ENCODE results near the gene CACNA2D2. TPM values are rescaled to one million over a fixed set of nuclear protein-coding genes. Genes with fewer than 3 reads are reported as not detected.

Gene CACNA2D2
- total and polyA plus RNA-seq, 2 of the 13 experiments (the other 11 are each of a cell fraction or from before 2014, with no cell fraction given) = not detected

DNA sequence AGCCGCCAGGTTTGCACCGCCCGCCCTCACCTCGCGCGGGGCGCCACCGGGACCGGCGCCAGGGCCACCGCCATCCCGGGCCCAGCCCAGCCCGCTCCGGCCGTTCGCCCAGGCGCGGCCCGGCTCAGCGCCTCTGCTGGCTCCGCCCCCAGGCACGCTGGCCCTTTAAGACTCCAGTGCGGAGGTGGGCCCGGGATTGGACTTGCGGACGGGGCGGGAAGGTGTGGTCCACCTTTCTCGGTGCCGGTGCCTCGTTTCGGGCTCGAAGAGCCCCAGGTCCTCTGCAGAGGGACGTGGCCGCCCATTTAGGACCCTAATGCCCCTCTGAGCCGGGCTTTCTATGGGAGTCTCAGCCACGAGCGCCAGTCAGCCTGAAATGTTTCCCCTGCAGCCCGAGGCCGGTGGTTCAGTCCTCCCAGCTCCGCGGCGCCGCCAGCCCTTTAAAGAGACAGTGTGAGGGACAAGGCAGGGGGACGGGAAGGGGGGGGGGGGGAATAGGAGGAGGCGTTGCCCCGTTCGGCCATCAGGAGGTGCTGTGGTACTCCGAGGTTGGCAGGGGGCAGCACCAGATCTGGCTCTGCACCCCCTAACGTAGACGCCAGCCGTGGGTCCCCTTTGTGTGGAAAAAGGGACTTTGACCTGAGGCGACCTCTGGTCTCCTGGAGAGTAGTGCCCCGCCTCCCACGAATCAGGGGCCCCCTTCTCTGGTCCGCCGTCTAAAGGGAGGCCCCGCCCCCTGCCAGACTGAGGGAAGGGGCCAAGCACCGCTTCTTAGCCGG lies 181.9 kb downstream of the CACNA2D2 start:
- Histone ChIP-seq H3K4me1 (ENCODE audit: insufficient read depth, low read length) (peaks cover 79% of the 10 kb centered on the region), H2AFZ (ENCODE audit: low read length) (no peak overlapping the region), H3K27ac (ENCODE audit: extremely low read length, insufficient read depth, low read length) (peak overlapping the region; percentile 100), H3K9ac (ENCODE audit: insufficient read depth, low read depth, low read length) (peak overlapping the region; percentile 99), H3K27me3 (ENCODE audit: control insufficient read depth in 1 of 2, insufficient read depth in 2 of 2, low read length in 2 of 2) (no peaks in the 10 kb centered on the region; a peak in 1 of 5 replicates), H3K4me2 (ENCODE audit: low read depth, low read length) (peak overlapping the region; percentile 94), H3K79me2 (ENCODE audit: insufficient read depth, low read length) (peaks cover 25% of the 10 kb centered on the region), H3K36me3 (replicated peaks in 1 of 2; ENCODE audit: control insufficient read depth in 1 of 2, insufficient read depth in 2 of 2, low read length in 2 of 2) (peaks cover 15 to 41% of the 10 kb centered on the region in 2 experiments), H4K20me1 (ENCODE audit: insufficient read depth, low read length) (no peaks in the 10 kb centered on the region), H3K9me3 (ENCODE audit: low read length) (no peaks in the 10 kb centered on the region), H3K4me3 (replicated peaks in 1 of 3; ENCODE audit: insufficient read depth in 1 of 3, low read depth in 2 of 3, low read length in 3 of 3) (peak overlapping the region; percentile 81 to 91 (median 85); a peak in 5 of 6 replicates)
- peak; percentile 73 for ATAC-seq
- CTCF ChIA-PET (ENCODE audit: low intra/inter-chr PET ratio, low total read pairs) = interaction anchor here (0.9 to 2.3 kb wide), 3 partner anchors 18 to 94 kb away, joined by 3 to 15 read pairs (median 3); partner anchors contain the start of genes HYAL1, HYAL3 and NAA80
- in situ Hi-C loops (cut with HindIII; ENCODE audit: extremely low pct_ligation_motif_present, low pct_unique_long_range_greater_than_20kb) = loop anchor here (5.0 kb wide), 1 partner anchor 59 kb away; no protein-coding TSS in a partner anchor
- POLR2A ChIA-PET = interaction anchor here (0.6 to 13.0 kb wide), 14 partner anchors 13 to 125 kb away, joined by 3 to 222 read pairs (median 8); partner anchors contain the start of genes GNAI2, HYAL1, HYAL3 and IFRD2
- FAIRE-seq = peak; percentile 28
- peak; percentile 90 for DNase-seq (ENCODE audit: low spot score)
- BruUV-seq (replicated peaks) = no TSS peak
- under 1% methylated on average over 22 of the region's 59 CpGs for WGBS (ENCODE audit: low lambda C conversion rate)
- intact Hi-C loops (cut with micrococcal nuclease; ENCODE audit: unreplicated experiment) = loop anchor here (1.0 kb wide), 1 partner anchor 22 kb away; the partner anchor contains the start of genes HYAL3 and NAA80
- TF ChIP-seq DNMT3B (CRISPR knock-in tag; conservative IDR thresholded peaks at IDR 0.05) (no peak), ZNF616 (CRISPR knock-in tag; IDR thresholded peaks at IDR 0.05; ENCODE audit: low read depth) (no peak; the same call in 1 of the 2 replicates), ZNF607 (CRISPR knock-in tag; IDR thresholded peaks at IDR 0.05; ENCODE audit: borderline replicate concordance) (no peak), ZNF7 (CRISPR knock-in tag; IDR thresholded peaks at IDR 0.05) (0 out of 2 replicates have a peak, but pooled peaks have one; percentile 34), NFAT5 (CRISPR knock-in tag; IDR thresholded peaks at IDR 0.05) (no peak), ZNF841 (CRISPR knock-in tag; IDR thresholded peaks at IDR 0.05; ENCODE audit: borderline replicate concordance) (no peak), ZFP90 (CRISPR knock-in tag; IDR thresholded peaks at IDR 0.05; ENCODE audit: borderline replicate concordance) (no peak), ZNF484 (CRISPR knock-in tag; IDR thresholded peaks at IDR 0.05; ENCODE audit: borderline replicate concordance, low read depth) (no peak), ZNF761 (CRISPR knock-in tag; conservative IDR thresholded peaks at IDR 0.05) (0 out of 2 replicates have a peak, but pooled peaks have one; percentile 37), NFIC (IDR thresholded peaks at IDR 0.05; ENCODE audit: low read length) (no peak; the same call in 1 of the 2 replicates), WIZ (CRISPR knock-in tag; IDR thresholded peaks at IDR 0.05) (no peak), ZSCAN22 (CRISPR knock-in tag; IDR thresholded peaks at IDR 0.05) (peak; percentile 99), ZNF703 (CRISPR knock-in tag; IDR thresholded peaks at IDR 0.05; ENCODE audit: borderline replicate concordance) (no peak), SYNCRIP (IDR thresholded peaks at IDR 0.05; ENCODE audit: insufficient read depth, low read depth, low read length) (no peak)
- TF ChIP-seq, protein P1, sequence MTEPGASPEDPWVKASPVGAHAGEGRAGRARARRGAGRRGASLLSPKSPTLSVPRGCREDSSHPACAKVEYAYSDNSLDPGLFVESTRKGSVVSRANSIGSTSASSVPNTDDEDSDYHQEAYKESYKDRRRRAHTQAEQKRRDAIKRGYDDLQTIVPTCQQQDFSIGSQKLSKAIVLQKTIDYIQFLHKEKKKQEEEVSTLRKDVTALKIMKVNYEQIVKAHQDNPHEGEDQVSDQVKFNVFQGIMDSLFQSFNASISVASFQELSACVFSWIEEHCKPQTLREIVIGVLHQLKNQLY (CRISPR knock-in tag; IDR thresholded peaks at IDR 0.05) = no peak
- TF ChIP-seq, protein P2, sequence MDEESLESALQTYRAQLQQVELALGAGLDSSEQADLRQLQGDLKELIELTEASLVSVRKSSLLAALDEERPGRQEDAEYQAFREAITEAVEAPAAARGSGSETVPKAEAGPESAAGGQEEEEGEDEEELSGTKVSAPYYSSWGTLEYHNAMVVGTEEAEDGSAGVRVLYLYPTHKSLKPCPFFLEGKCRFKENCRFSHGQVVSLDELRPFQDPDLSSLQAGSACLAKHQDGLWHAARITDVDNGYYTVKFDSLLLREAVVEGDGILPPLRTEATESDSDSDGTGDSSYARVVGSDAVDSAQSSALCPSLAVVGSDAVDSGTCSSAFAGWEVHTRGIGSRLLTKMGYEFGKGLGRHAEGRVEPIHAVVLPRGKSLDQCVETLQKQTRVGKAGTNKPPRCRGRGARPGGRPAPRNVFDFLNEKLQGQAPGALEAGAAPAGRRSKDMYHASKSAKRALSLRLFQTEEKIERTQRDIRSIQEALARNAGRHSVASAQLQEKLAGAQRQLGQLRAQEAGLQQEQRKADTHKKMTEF (CRISPR knock-in tag; IDR thresholded peaks at IDR 0.05) = no peak; the same call in 1 of the 2 replicates

Measured in HepG2 (cell line).